ENCODE results near the gene ANKS1B. TPM values are rescaled to one million over a fixed set of nuclear protein-coding genes. Genes with fewer than 3 reads are reported as not detected.

ANKS1B gene
- total RNA-seq, 1 experiment from 2014 or later: 18.8 TPM

GRCh38 chr12:99056186-99056585 lies 928.5 kb downstream of the ANKS1B start:
- no peak for DNase-seq (ENCODE audit: unreplicated experiment)
- POLR2A ChIA-PET: interaction anchor here (1.0 kb wide), 1 partner anchor 9 kb away, joined by 3 read pairs; no protein-coding TSS in a partner anchor

GRCh38 chr12:99055299-99055698 lies 929.4 kb downstream of the ANKS1B start:
- intact Hi-C loops (cut with micrococcal nuclease): no loop called here
- no TSS peak for BruUV-seq (replicated peaks)
- CTCF ChIA-PET: interaction anchor here (1.2 to 2.3 kb wide), 2 partner anchors 11 to 13 kb away, joined by 3 to 13 read pairs; no protein-coding TSS in a partner anchor

More at GRCh38 chr12:99056186-99056585, 928.5 kb downstream of the ANKS1B start:
- intact Hi-C loops (cut with micrococcal nuclease): no loop called here
- no peak overlapping the region for H3K27ac Mint-ChIP-seq (ENCODE audit: low read depth, unreplicated experiment)
- H3K4me3 Mint-ChIP-seq (ENCODE audit: unreplicated experiment): no peak overlapping the region
- no TSS peak for BruUV-seq (replicated peaks)
- no peaks in the 10 kb centered on the region for H3K9me3 Mint-ChIP-seq (ENCODE audit: unreplicated experiment)
- no peaks in the 10 kb centered on the region for H3K36me3 Mint-ChIP-seq (ENCODE audit: insufficient read depth, unreplicated experiment)
- no peak for TF ChIP-seq CTCF (IDR thresholded peaks at IDR 0.05; ENCODE audit: unreplicated experiment)
- no peaks in the 10 kb centered on the region for H3K27me3 Mint-ChIP-seq (ENCODE audit: insufficient read depth, unreplicated experiment)
- H3K4me1 Mint-ChIP-seq (ENCODE audit: insufficient read depth, unreplicated experiment): no peaks in the 10 kb centered on the region
- CTCF ChIA-PET: no interaction called here

GRCh38 chr12:99054601-99055128 lies 930.1 kb downstream of the ANKS1B start:
- no TSS peak for BruUV-seq (replicated peaks)
- DNase-seq (ENCODE audit: unreplicated experiment): peak; percentile 36
- ChIA-PET CTCF (interaction anchor here (1.0 to 2.3 kb wide), 4 partner anchors 10 to 713 kb away, joined by 3 to 13 read pairs (median 4); no protein-coding TSS in a partner anchor), POLR2A (interaction anchor here (0.7 kb wide), 1 partner anchor 11 kb away, joined by 4 read pairs; no protein-coding TSS in a partner anchor)
- Mint-ChIP-seq H3K36me3 (ENCODE audit: insufficient read depth, unreplicated experiment) (no peaks in the 10 kb centered on the region), H3K27me3 (ENCODE audit: insufficient read depth, unreplicated experiment) (no peaks in the 10 kb centered on the region), H3K4me1 (ENCODE audit: insufficient read depth, unreplicated experiment) (no peaks in the 10 kb centered on the region), H3K27ac (ENCODE audit: low read depth, unreplicated experiment) (no peak overlapping the region), H3K9me3 (ENCODE audit: unreplicated experiment) (no peaks in the 10 kb centered on the region), H3K4me3 (ENCODE audit: unreplicated experiment) (no peak overlapping the region)
- TF ChIP-seq CTCF (IDR thresholded peaks at IDR 0.05; ENCODE audit: unreplicated experiment): no peak
- intact Hi-C loops (cut with micrococcal nuclease): no loop called here

More at GRCh38 chr12:99055299-99055698, 929.4 kb downstream of the ANKS1B start:
- Mint-ChIP-seq H3K4me3 (ENCODE audit: unreplicated experiment) (no peak overlapping the region), H3K27ac (ENCODE audit: low read depth, unreplicated experiment) (no peak overlapping the region), H3K9me3 (ENCODE audit: unreplicated experiment) (no peaks in the 10 kb centered on the region), H3K36me3 (ENCODE audit: insufficient read depth, unreplicated experiment) (no peaks in the 10 kb centered on the region), H3K27me3 (ENCODE audit: insufficient read depth, unreplicated experiment) (no peaks in the 10 kb centered on the region), H3K4me1 (ENCODE audit: insufficient read depth, unreplicated experiment) (no peaks in the 10 kb centered on the region)
- POLR2A ChIA-PET: interaction anchor here (0.6 kb wide), 1 partner anchor 375 kb away, joined by 5 read pairs; no protein-coding TSS in a partner anchor
- no peak for TF ChIP-seq CTCF (IDR thresholded peaks at IDR 0.05; ENCODE audit: unreplicated experiment)
- DNase-seq (ENCODE audit: unreplicated experiment): no peak

- BruUV-seq (replicated peaks): no TSS peak
- ChIA-PET CTCF (interaction anchor here (1.0 to 2.3 kb wide), 3 partner anchors 10 to 714 kb away, joined by 3 to 13 read pairs (median 5); no protein-coding TSS in a partner anchor), POLR2A (no interaction called here)
- Mint-ChIP-seq H3K4me3 (ENCODE audit: unreplicated experiment) (no peak overlapping the region), H3K9me3 (ENCODE audit: unreplicated experiment) (no peaks in the 10 kb centered on the region), H3K27ac (ENCODE audit: low read depth, unreplicated experiment) (no peak overlapping the region), H3K4me1 (ENCODE audit: insufficient read depth, unreplicated experiment) (no peaks in the 10 kb centered on the region), H3K36me3 (ENCODE audit: insufficient read depth, unreplicated experiment) (no peaks in the 10 kb centered on the region), H3K27me3 (ENCODE audit: insufficient read depth, unreplicated experiment) (no peaks in the 10 kb centered on the region)
- intact Hi-C loops (cut with micrococcal nuclease): no loop called here
- no peak for TF ChIP-seq CTCF (IDR thresholded peaks at IDR 0.05; ENCODE audit: unreplicated experiment)
- no peak for DNase-seq (ENCODE audit: unreplicated experiment)
Observed at GRCh38 chr12:99053616-99054362, 930.9 kb downstream of the ANKS1B start.

All from MCF 10A (cell line).